ENCODE data around the gene ATOH7. TPM values are rescaled to one million over a fixed set of nuclear protein-coding genes. Genes with fewer than 3 reads are reported as not detected.

ATOH7 gene
- total RNA-seq, 1 experiment from 2014 or later = 0.31 TPM

GRCh38 chr10:68231106-68231816 is 652 bp downstream of the ATOH7 start (continued):
- peak; percentile 77; the same call in 1 of the 2 replicates for TF ChIP-seq NFE2L1 (CRISPR knock-in tag; IDR thresholded peaks at IDR 0.05)
- TF ChIP-seq RORB (CRISPR knock-in tag; IDR thresholded peaks at IDR 0.05) = no peak
- TF ChIP-seq MAX (CRISPR knock-in tag; IDR thresholded peaks at IDR 0.05) = peak; percentile 88

DNA sequence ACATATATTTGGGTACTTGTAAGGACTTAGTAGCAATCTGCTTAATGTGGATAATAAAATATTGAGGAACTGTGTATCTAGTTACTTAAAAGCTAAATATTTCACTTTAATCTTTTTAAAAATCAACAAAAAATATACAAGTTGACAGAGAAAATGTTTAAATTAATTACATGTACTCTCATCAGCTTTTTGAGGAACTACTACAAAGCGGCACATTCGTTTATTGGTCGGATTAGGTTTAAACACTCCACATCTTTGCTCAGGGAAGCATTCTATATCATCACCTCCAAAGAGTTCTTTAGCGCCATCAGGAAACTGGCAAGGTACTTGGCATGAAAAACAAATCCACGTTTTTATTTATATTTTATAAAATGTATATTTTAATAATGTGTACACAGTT is 1.6 kb downstream of the ATOH7 start:
- H3K9me3 Mint-ChIP-seq = no peaks in the 10 kb centered on the region
- H3K27ac Mint-ChIP-seq = no peak overlapping the region
- H3K4me3 Mint-ChIP-seq = peak overlapping the region; percentile 16; the same call in 1 of the 2 replicates
- ATAC-seq = no peak
- no peak for TF ChIP-seq FOXK1 (CRISPR knock-in tag; IDR thresholded peaks at IDR 0.05)
- no peak for TF ChIP-seq ZNF138 (CRISPR knock-in tag; conservative IDR thresholded peaks at IDR 0.05)
- TF ChIP-seq, protein P1, sequence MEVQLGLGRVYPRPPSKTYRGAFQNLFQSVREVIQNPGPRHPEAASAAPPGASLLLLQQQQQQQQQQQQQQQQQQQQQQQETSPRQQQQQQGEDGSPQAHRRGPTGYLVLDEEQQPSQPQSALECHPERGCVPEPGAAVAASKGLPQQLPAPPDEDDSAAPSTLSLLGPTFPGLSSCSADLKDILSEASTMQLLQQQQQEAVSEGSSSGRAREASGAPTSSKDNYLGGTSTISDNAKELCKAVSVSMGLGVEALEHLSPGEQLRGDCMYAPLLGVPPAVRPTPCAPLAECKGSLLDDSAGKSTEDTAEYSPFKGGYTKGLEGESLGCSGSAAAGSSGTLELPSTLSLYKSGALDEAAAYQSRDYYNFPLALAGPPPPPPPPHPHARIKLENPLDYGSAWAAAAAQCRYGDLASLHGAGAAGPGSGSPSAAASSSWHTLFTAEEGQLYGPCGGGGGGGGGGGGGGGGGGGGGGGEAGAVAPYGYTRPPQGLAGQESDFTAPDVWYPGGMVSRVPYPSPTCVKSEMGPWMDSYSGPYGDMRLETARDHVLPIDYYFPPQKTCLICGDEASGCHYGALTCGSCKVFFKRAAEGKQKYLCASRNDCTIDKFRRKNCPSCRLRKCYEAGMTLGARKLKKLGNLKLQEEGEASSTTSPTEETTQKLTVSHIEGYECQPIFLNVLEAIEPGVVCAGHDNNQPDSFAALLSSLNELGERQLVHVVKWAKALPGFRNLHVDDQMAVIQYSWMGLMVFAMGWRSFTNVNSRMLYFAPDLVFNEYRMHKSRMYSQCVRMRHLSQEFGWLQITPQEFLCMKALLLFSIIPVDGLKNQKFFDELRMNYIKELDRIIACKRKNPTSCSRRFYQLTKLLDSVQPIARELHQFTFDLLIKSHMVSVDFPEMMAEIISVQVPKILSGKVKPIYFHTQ (CRISPR knock-in tag; IDR thresholded peaks at IDR 0.05) = no peak
- TF ChIP-seq JUN (CRISPR knock-in tag; IDR thresholded peaks at IDR 0.05) = no peak
- no peak for TF ChIP-seq NFYB (CRISPR knock-in tag; conservative IDR thresholded peaks at IDR 0.05; ENCODE audit: low read depth)
- no peak for TF ChIP-seq ATF3 (CRISPR knock-in tag; conservative IDR thresholded peaks at IDR 0.05)
- no peak for TF ChIP-seq FOXJ3 (CRISPR knock-in tag; IDR thresholded peaks at IDR 0.05; ENCODE audit: borderline replicate concordance)
- TF ChIP-seq TP53 (CRISPR knock-in tag; IDR thresholded peaks at IDR 0.05) = no peak
- no peak for TF ChIP-seq SOX15 (CRISPR knock-in tag; IDR thresholded peaks at IDR 0.05)
- TF ChIP-seq SP1 (CRISPR knock-in tag; conservative IDR thresholded peaks at IDR 0.05) = no peak
- TF ChIP-seq GRHL2 (CRISPR knock-in tag; IDR thresholded peaks at IDR 0.05; ENCODE audit: insufficient replicate concordance, severe bottlenecking) = no peak
- TF ChIP-seq, protein P2, sequence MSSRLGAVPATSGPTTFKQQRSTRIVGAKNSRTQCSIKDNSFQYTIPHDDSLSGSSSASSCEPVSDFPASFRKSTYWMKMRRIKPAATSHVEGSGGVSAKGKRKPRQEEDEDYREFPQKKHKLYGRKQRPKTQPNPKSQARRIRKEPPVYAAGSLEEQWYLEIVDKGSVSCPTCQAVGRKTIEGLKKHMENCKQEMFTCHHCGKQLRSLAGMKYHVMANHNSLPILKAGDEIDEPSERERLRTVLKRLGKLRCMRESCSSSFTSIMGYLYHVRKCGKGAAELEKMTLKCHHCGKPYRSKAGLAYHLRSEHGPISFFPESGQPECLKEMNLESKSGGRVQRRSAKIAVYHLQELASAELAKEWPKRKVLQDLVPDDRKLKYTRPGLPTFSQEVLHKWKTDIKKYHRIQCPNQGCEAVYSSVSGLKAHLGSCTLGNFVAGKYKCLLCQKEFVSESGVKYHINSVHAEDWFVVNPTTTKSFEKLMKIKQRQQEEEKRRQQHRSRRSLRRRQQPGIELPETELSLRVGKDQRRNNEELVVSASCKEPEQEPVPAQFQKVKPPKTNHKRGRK (CRISPR knock-in tag; IDR thresholded peaks at IDR 0.05; ENCODE audit: borderline replicate concordance) = no peak
- no peak for TF ChIP-seq ESRRA (CRISPR knock-in tag; IDR thresholded peaks at IDR 0.05; ENCODE audit: borderline replicate concordance)
- no peak for TF ChIP-seq HMGA2 (CRISPR knock-in tag; IDR thresholded peaks at IDR 0.05)
- TF ChIP-seq ZNF671 (CRISPR knock-in tag; IDR thresholded peaks at IDR 0.05) = no peak
- H3K27me3 Mint-ChIP-seq (ENCODE audit: low read depth) = peaks cover 63% of the 10 kb centered on the region
- no peak for DNase-seq (ENCODE audit: low spot score)
- H3K36me3 Mint-ChIP-seq = no peaks in the 10 kb centered on the region
- POLR2A ChIA-PET = interaction anchor here (0.5 to 2.7 kb wide), 3 partner anchors 16 to 338 kb away, joined by 3 to 42 read pairs (median 4); partner anchors contain the start of genes HNRNPH3 and PBLD
- peaks cover 11% of the 10 kb centered on the region for H3K4me1 Mint-ChIP-seq
- CTCF ChIA-PET = interaction anchor here (0.9 to 2.5 kb wide), 4 partner anchors 17 to 368 kb away, joined by 3 to 16 read pairs (median 4); no protein-coding TSS in a partner anchor

DNA sequence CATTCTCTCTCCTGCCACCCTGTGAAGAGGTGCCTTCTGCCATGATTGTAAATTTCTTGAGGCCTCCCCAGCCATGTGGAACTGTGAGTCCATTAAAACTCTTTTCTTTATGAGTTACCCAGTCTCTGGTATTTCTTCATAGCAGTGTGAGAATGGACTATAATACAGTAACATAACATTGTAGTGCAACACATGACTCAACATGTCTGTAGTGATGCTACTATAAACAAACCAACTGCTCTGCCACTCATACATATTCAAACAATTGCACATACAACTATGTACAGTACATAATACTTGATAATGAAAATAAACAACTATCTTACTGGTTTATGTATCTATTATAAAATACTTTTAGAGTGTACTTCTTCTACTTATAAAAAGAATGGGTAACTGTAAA is 7.1 kb downstream of the ATOH7 start:
- Mint-ChIP-seq H3K27me3 (ENCODE audit: low read depth) (peaks cover 22% of the 10 kb centered on the region), H3K27ac (no peak overlapping the region), H3K4me1 (no peaks in the 10 kb centered on the region), H3K9me3 (no peaks in the 10 kb centered on the region), H3K4me3 (no peak overlapping the region), H3K36me3 (no peaks in the 10 kb centered on the region)
- ChIA-PET POLR2A (interaction anchor here (0.9 kb wide), 1 partner anchor 75 kb away, joined by 3 read pairs; no protein-coding TSS in a partner anchor), CTCF (interaction anchor here (1.8 to 2.1 kb wide), 2 partner anchors 12 to 124 kb away, joined by 8 to 11 read pairs; no protein-coding TSS in a partner anchor)
- DNase-seq (ENCODE audit: low spot score) (no peak), ATAC-seq (no peak)
- TF ChIP-seq ZNF396 (CRISPR knock-in tag; IDR thresholded peaks at IDR 0.05; ENCODE audit: borderline replicate concordance) (no peak), ETV6 (CRISPR knock-in tag; IDR thresholded peaks at IDR 0.05) (no peak), CREB1 (CRISPR knock-in tag; IDR thresholded peaks at IDR 0.05) (no peak), CTCF (IDR thresholded peaks at IDR 0.05) (no peak), HMGA2 (CRISPR knock-in tag; IDR thresholded peaks at IDR 0.05) (no peak)
- TF ChIP-seq, protein P3, sequence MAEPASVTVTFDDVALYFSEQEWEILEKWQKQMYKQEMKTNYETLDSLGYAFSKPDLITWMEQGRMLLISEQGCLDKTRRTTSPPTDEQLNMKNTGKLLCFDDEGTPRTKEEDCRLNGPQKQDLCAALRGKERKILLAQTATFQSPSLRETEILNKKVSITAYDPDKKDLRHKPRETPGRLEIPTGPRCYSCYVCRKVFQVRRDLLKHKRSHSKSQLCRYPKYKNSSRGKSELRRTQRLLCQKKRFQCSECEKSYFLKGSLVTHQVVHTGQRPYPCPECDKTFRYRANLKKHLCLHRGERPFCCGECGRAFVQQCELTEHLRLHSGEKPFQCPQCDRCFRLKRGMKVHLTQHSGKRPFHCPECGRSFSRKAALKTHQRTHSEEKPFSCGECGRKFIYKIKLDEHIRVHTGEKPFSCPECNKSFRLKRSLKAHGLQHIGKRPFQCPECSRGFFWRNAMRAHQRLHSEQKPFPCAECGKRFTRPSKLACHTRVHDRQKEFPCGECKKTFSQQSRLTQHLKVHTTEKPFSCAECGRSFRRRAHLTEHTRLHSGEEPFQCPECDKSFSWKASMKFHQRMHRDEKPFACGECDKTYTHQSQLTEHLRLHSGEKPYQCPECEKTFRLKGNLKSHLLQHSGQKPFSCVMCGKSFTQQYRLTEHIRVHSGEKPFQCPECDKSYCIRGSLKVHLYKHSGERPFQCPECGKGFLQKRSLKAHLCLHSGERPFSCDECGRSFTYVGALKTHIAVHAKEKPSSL (CRISPR knock-in tag; conservative IDR thresholded peaks at IDR 0.05) = no peak
- TF ChIP-seq, protein P4, sequence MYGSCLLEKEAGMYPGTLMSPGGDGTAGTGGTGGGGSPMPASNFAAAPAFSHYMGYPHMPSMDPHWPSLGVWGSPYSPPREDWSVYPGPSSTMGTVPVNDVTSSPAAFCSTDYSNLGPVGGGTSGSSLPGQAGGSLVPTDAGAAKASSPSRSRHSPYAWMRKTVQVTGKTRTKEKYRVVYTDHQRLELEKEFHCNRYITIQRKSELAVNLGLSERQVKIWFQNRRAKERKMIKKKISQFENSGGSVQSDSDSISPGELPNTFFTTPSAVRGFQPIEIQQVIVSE (CRISPR knock-in tag; IDR thresholded peaks at IDR 0.05; ENCODE audit: borderline replicate concordance) = no peak
